ENCODE data around the gene SETBP1. TPM values are rescaled to one million over a fixed set of nuclear protein-coding genes. Genes with fewer than 3 reads are reported as not detected.

The SETBP1 gene
- total RNA-seq, 1 experiment from 2014 or later, result 9.6 TPM

DNA sequence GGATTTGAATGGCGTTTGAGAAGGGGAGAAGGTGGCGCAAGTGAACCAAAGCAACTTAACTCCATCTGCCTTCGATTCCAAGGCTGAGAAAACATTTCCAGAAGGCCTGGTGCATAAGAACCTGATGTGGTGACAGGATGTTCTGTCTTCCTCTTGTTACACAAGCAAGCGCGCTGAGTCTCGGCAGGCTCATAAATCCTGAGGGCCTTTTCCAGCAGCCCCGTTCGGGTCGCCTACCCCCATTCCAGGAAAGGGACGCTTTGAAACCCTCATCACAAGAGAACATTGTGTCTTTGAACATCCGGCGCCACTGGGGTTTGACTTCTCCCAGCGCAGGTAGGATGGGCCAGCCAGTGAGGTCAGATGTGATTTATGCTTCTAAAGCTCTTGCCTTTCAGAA, 403.5 kb downstream of the SETBP1 start:
- Mint-ChIP-seq H3K4me1 (peaks cover 14% of the 10 kb centered on the region), H3K27ac (no peak overlapping the region), H3K9me3 (peaks cover 8% of the 10 kb centered on the region), H3K27me3 (ENCODE audit: low read depth) (no peaks in the 10 kb centered on the region), H3K36me3 (peaks cover 4% of the 10 kb centered on the region), H3K4me3 (no peak overlapping the region)
- CTCF ChIA-PET, result no interaction called here
- TF ChIP-seq, protein P1, sequence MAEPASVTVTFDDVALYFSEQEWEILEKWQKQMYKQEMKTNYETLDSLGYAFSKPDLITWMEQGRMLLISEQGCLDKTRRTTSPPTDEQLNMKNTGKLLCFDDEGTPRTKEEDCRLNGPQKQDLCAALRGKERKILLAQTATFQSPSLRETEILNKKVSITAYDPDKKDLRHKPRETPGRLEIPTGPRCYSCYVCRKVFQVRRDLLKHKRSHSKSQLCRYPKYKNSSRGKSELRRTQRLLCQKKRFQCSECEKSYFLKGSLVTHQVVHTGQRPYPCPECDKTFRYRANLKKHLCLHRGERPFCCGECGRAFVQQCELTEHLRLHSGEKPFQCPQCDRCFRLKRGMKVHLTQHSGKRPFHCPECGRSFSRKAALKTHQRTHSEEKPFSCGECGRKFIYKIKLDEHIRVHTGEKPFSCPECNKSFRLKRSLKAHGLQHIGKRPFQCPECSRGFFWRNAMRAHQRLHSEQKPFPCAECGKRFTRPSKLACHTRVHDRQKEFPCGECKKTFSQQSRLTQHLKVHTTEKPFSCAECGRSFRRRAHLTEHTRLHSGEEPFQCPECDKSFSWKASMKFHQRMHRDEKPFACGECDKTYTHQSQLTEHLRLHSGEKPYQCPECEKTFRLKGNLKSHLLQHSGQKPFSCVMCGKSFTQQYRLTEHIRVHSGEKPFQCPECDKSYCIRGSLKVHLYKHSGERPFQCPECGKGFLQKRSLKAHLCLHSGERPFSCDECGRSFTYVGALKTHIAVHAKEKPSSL (CRISPR knock-in tag; conservative IDR thresholded peaks at IDR 0.05), result no peak
- TF ChIP-seq NFE2L1 (CRISPR knock-in tag; IDR thresholded peaks at IDR 0.05) (no peak), ARID4B (CRISPR knock-in tag; IDR thresholded peaks at IDR 0.05; ENCODE audit: borderline replicate concordance) (no peak), USF2 (CRISPR knock-in tag; IDR thresholded peaks at IDR 0.05) (no peak), TP53 (CRISPR knock-in tag; IDR thresholded peaks at IDR 0.05) (no peak), RELA (CRISPR knock-in tag; IDR thresholded peaks at IDR 0.05; ENCODE audit: borderline replicate concordance) (no peak)
- no peak for DNase-seq (ENCODE audit: low spot score)
- POLR2A ChIA-PET, result no interaction called here
- no peak for ATAC-seq

DNA sequence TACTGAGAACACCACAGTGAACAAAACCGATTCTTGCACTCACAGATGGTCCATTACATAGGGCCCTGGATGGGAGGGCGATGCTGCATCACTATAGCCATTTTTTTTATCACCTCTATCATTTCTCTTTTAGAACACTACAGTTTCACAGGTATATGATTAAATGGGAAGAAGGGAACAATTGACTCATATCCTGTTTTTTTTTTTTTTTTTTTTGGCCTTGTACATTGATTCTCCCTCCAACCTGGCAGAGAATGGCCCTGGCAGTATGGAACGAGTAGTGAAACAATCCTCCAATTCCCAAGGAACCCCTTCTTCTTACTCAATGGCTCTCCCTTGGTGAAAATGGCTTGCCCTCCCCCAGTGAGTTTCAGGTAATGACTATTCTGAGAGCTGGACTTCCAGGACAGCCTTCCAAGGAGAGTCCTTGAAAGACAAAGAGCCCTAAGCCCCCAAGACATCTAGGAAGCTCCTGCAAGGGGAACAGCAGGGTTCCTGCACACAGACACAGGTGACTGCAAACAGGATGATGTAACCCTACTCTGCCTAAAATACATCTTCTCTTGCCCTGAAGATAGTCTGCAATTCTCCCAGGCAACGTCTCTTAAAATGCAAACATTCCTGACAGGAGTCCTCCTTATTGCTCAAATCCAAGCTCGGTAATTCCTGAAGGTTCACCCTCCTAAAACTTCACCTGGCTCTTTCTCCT, 405.4 kb downstream of the SETBP1 start:
- peaks cover 14% of the 10 kb centered on the region for H3K4me1 Mint-ChIP-seq
- peak; percentile 60 for ATAC-seq
- H3K4me3 Mint-ChIP-seq, result no peak overlapping the region
- no peak for DNase-seq (ENCODE audit: low spot score)
- no peak overlapping the region; the same call in 1 of the 2 replicates for H3K27ac Mint-ChIP-seq
- H3K36me3 Mint-ChIP-seq, result peaks cover 3% of the 10 kb centered on the region
- no peak for TF ChIP-seq KAT7 (CRISPR knock-in tag; IDR thresholded peaks at IDR 0.05; ENCODE audit: borderline replicate concordance)
- TF ChIP-seq ZNF423 (CRISPR knock-in tag; IDR thresholded peaks at IDR 0.05), result peak; percentile 60; the same call in 1 of the 2 replicates
- H3K9me3 Mint-ChIP-seq, result peaks cover 7% of the 10 kb centered on the region
- H3K27me3 Mint-ChIP-seq (ENCODE audit: low read depth), result no peaks in the 10 kb centered on the region
- CTCF ChIA-PET, result interaction anchor here (1.3 kb wide), 1 partner anchor 127 kb away, joined by 8 read pairs; no protein-coding TSS in a partner anchor
- POLR2A ChIA-PET, result no interaction called here

DNA sequence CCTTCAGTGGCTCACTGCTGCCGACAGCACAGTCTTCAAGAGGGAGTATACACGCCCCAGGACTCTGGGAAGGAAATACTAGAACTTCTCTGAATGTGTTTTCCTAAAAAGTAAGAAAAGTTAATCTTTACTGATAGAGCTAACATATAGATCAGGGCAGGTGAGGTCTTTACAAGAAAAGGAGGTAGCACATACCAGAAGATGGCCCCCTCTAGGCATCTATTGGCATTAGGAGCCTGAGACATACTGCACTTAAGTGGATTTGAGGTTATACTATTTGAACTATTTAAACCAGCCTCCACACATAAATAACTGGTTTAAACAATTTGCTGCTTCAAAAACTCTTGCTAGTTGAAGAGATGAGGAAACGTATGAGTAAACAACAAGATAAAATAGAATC, 406.1 kb downstream of the SETBP1 start:
- Mint-ChIP-seq H3K4me3 (no peak overlapping the region), H3K4me1 (peaks cover 14% of the 10 kb centered on the region), H3K9me3 (no peaks in the 10 kb centered on the region), H3K27me3 (ENCODE audit: low read depth) (no peaks in the 10 kb centered on the region), H3K36me3 (no peaks in the 10 kb centered on the region), H3K27ac (no peak overlapping the region; the same call in 1 of the 2 replicates)
- ChIA-PET POLR2A (no interaction called here), CTCF (interaction anchor here (1.3 kb wide), 1 partner anchor 126 kb away, joined by 8 read pairs; no protein-coding TSS in a partner anchor)
- ATAC-seq (peak; percentile 51), DNase-seq (ENCODE audit: low spot score) (no peak)
- TF ChIP-seq CREB1 (CRISPR knock-in tag; IDR thresholded peaks at IDR 0.05), result no peak
- no peak for TF ChIP-seq JUN (CRISPR knock-in tag; IDR thresholded peaks at IDR 0.05)
- TF ChIP-seq NFE2L1 (CRISPR knock-in tag; IDR thresholded peaks at IDR 0.05), result no peak
- TF ChIP-seq NFATC4 (CRISPR knock-in tag; IDR thresholded peaks at IDR 0.05), result no peak
- TF ChIP-seq RELA (CRISPR knock-in tag; IDR thresholded peaks at IDR 0.05; ENCODE audit: borderline replicate concordance), result no peak
- TF ChIP-seq CBFB (CRISPR knock-in tag; IDR thresholded peaks at IDR 0.05; ENCODE audit: low read depth), result no peak
- TF ChIP-seq, protein P2, sequence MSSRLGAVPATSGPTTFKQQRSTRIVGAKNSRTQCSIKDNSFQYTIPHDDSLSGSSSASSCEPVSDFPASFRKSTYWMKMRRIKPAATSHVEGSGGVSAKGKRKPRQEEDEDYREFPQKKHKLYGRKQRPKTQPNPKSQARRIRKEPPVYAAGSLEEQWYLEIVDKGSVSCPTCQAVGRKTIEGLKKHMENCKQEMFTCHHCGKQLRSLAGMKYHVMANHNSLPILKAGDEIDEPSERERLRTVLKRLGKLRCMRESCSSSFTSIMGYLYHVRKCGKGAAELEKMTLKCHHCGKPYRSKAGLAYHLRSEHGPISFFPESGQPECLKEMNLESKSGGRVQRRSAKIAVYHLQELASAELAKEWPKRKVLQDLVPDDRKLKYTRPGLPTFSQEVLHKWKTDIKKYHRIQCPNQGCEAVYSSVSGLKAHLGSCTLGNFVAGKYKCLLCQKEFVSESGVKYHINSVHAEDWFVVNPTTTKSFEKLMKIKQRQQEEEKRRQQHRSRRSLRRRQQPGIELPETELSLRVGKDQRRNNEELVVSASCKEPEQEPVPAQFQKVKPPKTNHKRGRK (CRISPR knock-in tag; IDR thresholded peaks at IDR 0.05; ENCODE audit: borderline replicate concordance), result no peak
- TF ChIP-seq ZNF232 (CRISPR knock-in tag; IDR thresholded peaks at IDR 0.05), result no peak
- TF ChIP-seq ERG (CRISPR knock-in tag; IDR thresholded peaks at IDR 0.05), result no peak
- TF ChIP-seq OVOL2 (CRISPR knock-in tag; IDR thresholded peaks at IDR 0.05; ENCODE audit: borderline replicate concordance), result no peak
- no peak for TF ChIP-seq MXD4 (CRISPR knock-in tag; IDR thresholded peaks at IDR 0.05; ENCODE audit: borderline replicate concordance)
- TF ChIP-seq E2F5 (CRISPR knock-in tag; IDR thresholded peaks at IDR 0.05), result no peak
